ENCODE measurements around the gene RAI14. TPM values are rescaled to one million over a fixed set of nuclear protein-coding genes. Genes with fewer than 3 reads are reported as not detected.

Gene RAI14
- total RNA-seq, 1 experiment from 2014 or later, result 23.6 TPM

GRCh38 chr5:34767180-34767579 is 111.1 kb downstream of the RAI14 start:
- Histone ChIP-seq H3K4me3 (ENCODE audit: low read depth, low read length, poor library complexity, severe bottlenecking) (no peak overlapping the region), H3K27me3 (replicated peaks; ENCODE audit: insufficient read depth, low read depth, low read length, poor library complexity) (no peaks in the 10 kb centered on the region), H3K36me3 (ENCODE audit: insufficient read depth, low read length, poor library complexity, severe bottlenecking) (no peaks in the 10 kb centered on the region), H3K9me3 (ENCODE audit: low read depth, low read length, poor library complexity, severe bottlenecking) (no peaks in the 10 kb centered on the region), H3K27ac (ENCODE audit: low read depth, low read length, poor library complexity, severe bottlenecking) (no peak overlapping the region), H3K4me1 (ENCODE audit: insufficient read depth, low read length, poor library complexity, severe bottlenecking) (no peaks in the 10 kb centered on the region)
- POLR2A ChIA-PET (ENCODE audit: low non-redundant PET), result no interaction called here
- CTCF ChIA-PET, result no interaction called here
- no peak for DNase-seq (ENCODE audit: low spot score)
- intact Hi-C loops (cut with micrococcal nuclease; ENCODE audit: unreplicated experiment), result no loop called here
- no peak for TF ChIP-seq EZH2 (IDR thresholded peaks at IDR 0.05; ENCODE audit: borderline replicate concordance, low read depth, low read length, poor library complexity, severe bottlenecking)
- no peak for TF ChIP-seq CTCF (conservative IDR thresholded peaks at IDR 0.05; ENCODE audit: low read depth, low read length)
- no TSS peak for BruUV-seq (replicated peaks)

GRCh38 chr5:34770486-34770885 is 114.4 kb downstream of the RAI14 start:
- no peaks in the 10 kb centered on the region for H3K36me3 ChIP-seq (ENCODE audit: insufficient read depth, low read length, poor library complexity, severe bottlenecking)
- no peak overlapping the region for H3K4me3 ChIP-seq (ENCODE audit: low read depth, low read length, poor library complexity, severe bottlenecking)
- no peaks in the 10 kb centered on the region for H3K9me3 ChIP-seq (ENCODE audit: low read depth, low read length, poor library complexity, severe bottlenecking)
- DNase-seq (ENCODE audit: low spot score), result no peak
- POLR2A ChIA-PET (ENCODE audit: low non-redundant PET), result no interaction called here
- no TSS peak for BruUV-seq (replicated peaks)
- H3K27me3 ChIP-seq (replicated peaks; ENCODE audit: insufficient read depth, low read depth, low read length, poor library complexity), result no peaks in the 10 kb centered on the region
- intact Hi-C loops (cut with micrococcal nuclease; ENCODE audit: unreplicated experiment), result no loop called here
- no peaks in the 10 kb centered on the region for H3K4me1 ChIP-seq (ENCODE audit: insufficient read depth, low read length, poor library complexity, severe bottlenecking)
- H3K27ac ChIP-seq (ENCODE audit: low read depth, low read length, poor library complexity, severe bottlenecking), result no peak overlapping the region
- CTCF ChIA-PET, result no interaction called here
- no peak for TF ChIP-seq CTCF (conservative IDR thresholded peaks at IDR 0.05; ENCODE audit: low read depth, low read length)
- TF ChIP-seq EZH2 (IDR thresholded peaks at IDR 0.05; ENCODE audit: borderline replicate concordance, low read depth, low read length, poor library complexity, severe bottlenecking), result no peak

GRCh38 chr5:34771076-34771475 is 114.9 kb downstream of the RAI14 start:
- no peaks in the 10 kb centered on the region for H3K9me3 ChIP-seq (ENCODE audit: low read depth, low read length, poor library complexity, severe bottlenecking)
- no peaks in the 10 kb centered on the region for H3K36me3 ChIP-seq (ENCODE audit: insufficient read depth, low read length, poor library complexity, severe bottlenecking)
- TF ChIP-seq EZH2 (IDR thresholded peaks at IDR 0.05; ENCODE audit: borderline replicate concordance, low read depth, low read length, poor library complexity, severe bottlenecking) (no peak), CTCF (conservative IDR thresholded peaks at IDR 0.05; ENCODE audit: low read depth, low read length) (no peak)
- POLR2A ChIA-PET (ENCODE audit: low non-redundant PET), result no interaction called here
- no peak for DNase-seq (ENCODE audit: low spot score)
- BruUV-seq (replicated peaks), result no TSS peak
- H3K4me1 ChIP-seq (ENCODE audit: insufficient read depth, low read length, poor library complexity, severe bottlenecking), result no peaks in the 10 kb centered on the region
- H3K27ac ChIP-seq (ENCODE audit: low read depth, low read length, poor library complexity, severe bottlenecking), result no peak overlapping the region
- H3K27me3 ChIP-seq (replicated peaks; ENCODE audit: insufficient read depth, low read depth, low read length, poor library complexity), result no peaks in the 10 kb centered on the region
- CTCF ChIA-PET, result no interaction called here
- no peak overlapping the region for H3K4me3 ChIP-seq (ENCODE audit: low read depth, low read length, poor library complexity, severe bottlenecking)
- intact Hi-C loops (cut with micrococcal nuclease; ENCODE audit: unreplicated experiment), result no loop called here

Data from A673 (cell line).